Measurements from ENCODE around the gene PDZRN3. TPM values are rescaled to one million over a fixed set of nuclear protein-coding genes. Genes with fewer than 3 reads are reported as not detected.

Gene PDZRN3
- total RNA-seq, 2 donors from 2014 or later: not detected

DNA sequence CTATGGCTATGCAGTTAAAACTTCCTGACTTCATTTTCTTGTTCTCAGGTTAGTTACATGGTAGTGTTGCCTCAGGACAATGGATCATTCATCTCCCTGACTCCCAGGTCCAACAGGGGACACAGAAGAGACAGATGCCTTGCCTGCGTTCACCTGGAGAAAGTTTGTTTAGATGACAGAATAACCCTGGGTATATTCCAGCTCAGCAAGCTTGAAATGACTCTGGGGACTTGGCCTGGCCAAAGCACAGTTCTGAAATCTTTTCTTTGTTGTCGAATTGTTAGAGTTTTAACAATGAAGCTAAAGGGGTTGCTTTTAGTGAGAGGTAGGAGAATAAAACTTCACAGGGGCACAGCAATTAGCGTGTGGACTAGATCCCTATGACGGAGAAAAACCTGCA is 206.1 kb downstream of the PDZRN3 start:
- H3K27me3 Mint-ChIP-seq: peaks cover 3 to 6% of the 10 kb centered on the region in 2 donors
- H3K4me3 Mint-ChIP-seq: no peak overlapping the region
- H3K4me1 Mint-ChIP-seq (ENCODE audit: low read depth in 2 of 2): no peaks in the 10 kb centered on the region
- no peak overlapping the region for H3K27ac Mint-ChIP-seq
- no peaks in the 10 kb centered on the region for H3K36me3 Mint-ChIP-seq
- peaks cover 3% of the 10 kb centered on the region for H3K9me3 Mint-ChIP-seq
- no peak for DNase-seq (ENCODE audit: low spot score)
- no peak for ATAC-seq

DNA sequence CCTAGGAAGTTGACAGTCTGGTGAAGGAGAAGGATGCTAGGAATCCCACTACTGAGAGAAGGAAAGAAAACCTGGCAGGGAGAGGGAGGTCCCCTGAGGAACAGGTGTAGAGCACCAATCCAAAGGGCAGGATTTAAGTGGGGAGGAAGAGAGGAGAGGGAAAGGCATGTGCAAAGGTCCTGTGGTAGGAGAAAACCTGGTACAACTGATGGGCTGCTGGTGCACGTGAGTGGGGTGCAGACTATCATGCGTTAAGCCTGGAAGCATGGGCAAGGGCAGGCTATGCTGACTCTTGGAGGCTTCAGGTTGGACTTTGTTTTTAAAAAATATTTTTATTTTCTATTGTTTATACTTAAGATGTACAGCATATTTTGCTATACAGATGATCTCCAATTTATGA is 209.6 kb downstream of the PDZRN3 start:
- no peak overlapping the region for H3K4me3 Mint-ChIP-seq

GRCh38 chr3:73413619-73414018 is 211.1 kb downstream of the PDZRN3 start:
- DNase-seq (ENCODE audit: low spot score) (no peak), ATAC-seq (no peak)
- peaks cover 3% of the 10 kb centered on the region for H3K9me3 Mint-ChIP-seq
- H3K36me3 Mint-ChIP-seq: no peaks in the 10 kb centered on the region
- H3K27ac Mint-ChIP-seq: no peak overlapping the region
- H3K4me1 Mint-ChIP-seq (ENCODE audit: low read depth in 2 of 2): no peaks in the 10 kb centered on the region
- no peak overlapping the region for H3K4me3 Mint-ChIP-seq
- peaks cover 3 to 12% of the 10 kb centered on the region in 2 donors for H3K27me3 Mint-ChIP-seq

More for the DNA sequence above, 209.6 kb downstream of the PDZRN3 start:
- Mint-ChIP-seq H3K27me3 (peaks cover 3 to 12% of the 10 kb centered on the region in 2 donors), H3K9me3 (peaks cover 3% of the 10 kb centered on the region), H3K36me3 (no peaks in the 10 kb centered on the region), H3K27ac (no peak overlapping the region), H3K4me1 (ENCODE audit: low read depth in 2 of 2) (no peaks in the 10 kb centered on the region)
- no peak for DNase-seq (ENCODE audit: low spot score)
- no peak for ATAC-seq

GRCh38 chr3:73411993-73412392 is 212.7 kb downstream of the PDZRN3 start:
- H3K9me3 Mint-ChIP-seq: peaks cover 3% of the 10 kb centered on the region
- H3K36me3 Mint-ChIP-seq: no peaks in the 10 kb centered on the region
- no peaks in the 10 kb centered on the region for H3K4me1 Mint-ChIP-seq (ENCODE audit: low read depth in 2 of 2)
- H3K27ac Mint-ChIP-seq: no peak overlapping the region
- no peak for DNase-seq (ENCODE audit: low spot score)
- no peak for ATAC-seq
- H3K4me3 Mint-ChIP-seq: no peak overlapping the region
- H3K27me3 Mint-ChIP-seq: peaks cover 3 to 12% of the 10 kb centered on the region in 2 donors

DNA sequence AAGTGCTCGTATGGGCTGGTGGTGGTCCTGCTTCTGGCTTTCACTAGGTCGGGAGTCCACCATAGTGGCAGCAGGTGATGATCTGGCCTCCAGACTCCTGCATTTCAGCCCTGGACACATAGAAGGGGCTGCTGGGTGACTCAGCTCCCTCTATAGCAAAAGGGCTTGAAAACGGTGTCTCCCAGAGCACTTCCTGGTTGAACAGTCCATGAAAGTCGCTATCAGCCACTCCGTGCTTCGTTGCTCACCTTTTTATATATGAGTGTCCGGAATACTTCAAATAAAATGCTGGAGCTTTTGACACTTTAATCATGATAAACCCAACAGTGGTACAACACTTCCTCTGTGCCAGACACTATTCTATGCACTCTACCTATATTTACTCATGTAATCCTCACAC is 213.2 kb downstream of the PDZRN3 start:
- Mint-ChIP-seq H3K27ac (no peak overlapping the region), H3K9me3 (peaks cover 3% of the 10 kb centered on the region), H3K27me3 (peaks cover 3 to 12% of the 10 kb centered on the region in 2 donors), H3K4me1 (ENCODE audit: low read depth in 2 of 2) (no peaks in the 10 kb centered on the region), H3K4me3 (no peak overlapping the region), H3K36me3 (no peaks in the 10 kb centered on the region)
- ATAC-seq (no peak), DNase-seq (ENCODE audit: low spot score) (no peak)

- no peak overlapping the region for H3K4me3 Mint-ChIP-seq
- ATAC-seq (no peak), DNase-seq (ENCODE audit: low spot score) (no peak)
- no peaks in the 10 kb centered on the region for H3K4me1 Mint-ChIP-seq (ENCODE audit: low read depth in 2 of 2)
- no peaks in the 10 kb centered on the region for H3K36me3 Mint-ChIP-seq
- H3K27me3 Mint-ChIP-seq: peaks cover 0 to 6% of the 10 kb centered on the region in 2 donors
- H3K27ac Mint-ChIP-seq: no peak overlapping the region
- H3K9me3 Mint-ChIP-seq: no peaks in the 10 kb centered on the region
Measured at GRCh38 chr3:73409138-73409763, 215.5 kb downstream of the PDZRN3 start.

DNA sequence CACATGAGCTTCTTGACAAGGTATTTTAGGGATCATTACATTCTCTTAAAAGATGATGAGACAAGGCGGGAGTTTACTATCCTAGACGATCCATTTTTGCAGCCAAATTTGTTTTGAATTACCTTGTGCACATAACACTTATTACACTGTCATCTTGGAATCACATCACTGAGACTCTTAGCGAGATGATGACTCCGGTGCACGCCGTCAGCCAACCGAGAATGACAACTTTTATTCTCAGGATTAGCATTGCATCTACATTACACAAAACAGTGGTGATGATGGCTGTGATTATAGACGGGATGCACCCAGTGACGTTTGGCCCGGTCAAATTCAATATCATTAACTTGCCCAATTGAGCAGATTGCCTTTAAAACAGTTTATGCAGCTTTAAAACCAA is 216.1 kb downstream of the PDZRN3 start:
- Mint-ChIP-seq H3K4me3 (no peak overlapping the region), H3K4me1 (ENCODE audit: low read depth in 2 of 2) (no peaks in the 10 kb centered on the region), H3K27ac (no peak overlapping the region), H3K27me3 (peaks cover 0 to 6% of the 10 kb centered on the region in 2 donors), H3K36me3 (no peaks in the 10 kb centered on the region), H3K9me3 (no peaks in the 10 kb centered on the region)
- no peak for DNase-seq (ENCODE audit: low spot score)
- ATAC-seq: no peak

DNA sequence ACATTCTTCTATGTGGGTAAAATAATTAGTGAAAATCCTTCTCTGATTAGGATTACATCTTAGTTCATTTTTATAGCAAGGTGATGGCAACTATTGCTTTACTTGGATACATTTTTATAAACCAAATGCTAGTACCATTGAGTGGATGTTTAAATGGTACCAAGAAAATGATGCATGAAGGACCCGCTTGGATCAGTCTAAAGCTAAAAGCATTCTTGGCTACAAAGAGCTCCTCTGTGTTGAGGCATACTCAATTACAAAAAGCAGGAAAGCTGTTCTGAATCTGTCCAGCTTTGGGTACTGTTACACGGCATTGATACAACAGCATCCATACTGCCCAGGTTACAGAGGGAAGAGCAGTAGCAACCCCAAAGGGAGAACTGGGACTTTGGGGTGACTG is 217.2 kb downstream of the PDZRN3 start:
- Mint-ChIP-seq H3K4me3 (no peak overlapping the region), H3K9me3 (no peaks in the 10 kb centered on the region), H3K27ac (no peak overlapping the region), H3K36me3 (no peaks in the 10 kb centered on the region), H3K27me3 (peaks cover 0 to 6% of the 10 kb centered on the region in 2 donors), H3K4me1 (ENCODE audit: low read depth in 2 of 2) (no peaks in the 10 kb centered on the region)
- DNase-seq (ENCODE audit: low spot score) (no peak), ATAC-seq (no peak)

DNA sequence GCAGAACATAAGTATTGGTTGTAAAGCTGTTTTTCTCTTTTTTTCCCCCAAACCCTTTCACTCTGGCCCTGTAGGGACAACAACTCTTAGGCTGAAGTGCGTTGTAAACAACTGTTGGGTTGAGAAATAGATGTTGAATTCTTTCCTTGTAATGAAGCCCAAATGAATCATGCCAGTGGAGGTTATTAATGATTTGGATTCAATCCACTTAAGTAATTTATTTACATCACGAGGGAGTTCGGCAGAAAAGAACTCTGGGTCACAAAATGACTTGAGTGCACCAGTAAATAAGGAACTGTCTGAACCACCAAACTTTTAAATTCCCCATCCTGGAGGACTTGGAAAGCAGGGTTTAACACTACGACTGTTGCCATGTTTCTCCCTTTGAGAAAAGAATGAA is 218.9 kb downstream of the PDZRN3 start:
- no peaks in the 10 kb centered on the region for H3K36me3 Mint-ChIP-seq
- no peak for ATAC-seq
- DNase-seq (ENCODE audit: low spot score): no peak
- H3K4me3 Mint-ChIP-seq: no peak overlapping the region
- no peak overlapping the region for H3K27ac Mint-ChIP-seq
- H3K27me3 Mint-ChIP-seq: no peaks in the 10 kb centered on the region
- no peaks in the 10 kb centered on the region for H3K9me3 Mint-ChIP-seq
- H3K4me1 Mint-ChIP-seq (ENCODE audit: low read depth in 2 of 2): no peaks in the 10 kb centered on the region

DNA sequence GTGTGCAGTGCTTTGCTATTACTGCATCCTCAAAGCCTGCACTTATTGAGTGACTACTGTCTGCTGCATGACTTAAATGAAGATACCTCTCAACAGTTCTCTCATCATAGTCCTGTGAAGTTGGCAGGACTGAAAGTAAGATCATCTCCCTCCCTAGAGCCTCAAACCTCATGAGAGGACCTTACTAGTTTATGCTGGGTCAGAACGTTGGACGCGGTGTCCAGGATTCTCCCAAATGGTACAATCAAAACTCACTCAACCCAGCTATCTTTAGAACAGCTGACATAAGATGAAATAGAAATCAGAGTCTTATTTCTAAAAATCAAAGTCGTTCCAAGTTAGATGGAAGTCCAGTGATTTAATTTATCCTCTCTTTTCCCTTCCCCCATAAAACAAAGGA is 219.7 kb downstream of the PDZRN3 start:
- no peaks in the 10 kb centered on the region for H3K36me3 Mint-ChIP-seq

DNA sequence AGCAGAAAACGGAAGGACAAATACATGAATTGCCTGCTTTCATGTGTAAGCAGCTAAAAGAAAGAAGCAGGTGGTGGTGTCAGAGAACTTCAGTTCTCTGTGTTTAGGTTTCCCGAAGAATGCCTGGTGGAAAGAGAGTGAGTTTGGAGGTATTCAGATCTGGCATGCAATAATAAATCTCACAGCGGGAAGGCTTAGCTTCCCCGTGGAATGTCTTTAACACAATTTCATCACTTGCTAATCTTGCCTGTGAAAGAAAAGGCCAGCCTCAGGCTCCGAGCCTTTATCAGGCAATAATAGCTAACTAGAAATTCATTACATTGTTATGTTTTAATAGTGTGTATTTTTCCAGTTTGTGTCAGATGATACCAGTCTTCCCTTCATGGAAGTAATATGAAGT is 220.3 kb downstream of the PDZRN3 start:
- Mint-ChIP-seq H3K27me3 (no peaks in the 10 kb centered on the region), H3K9me3 (no peaks in the 10 kb centered on the region), H3K36me3 (no peaks in the 10 kb centered on the region), H3K4me3 (no peak overlapping the region), H3K27ac (no peak overlapping the region), H3K4me1 (ENCODE audit: low read depth in 2 of 2) (no peaks in the 10 kb centered on the region)
- ATAC-seq (no peak), DNase-seq (ENCODE audit: low spot score) (no peak)

More for the DNA sequence above, 219.7 kb downstream of the PDZRN3 start:
- H3K27me3 Mint-ChIP-seq: no peaks in the 10 kb centered on the region
- no peaks in the 10 kb centered on the region for H3K4me1 Mint-ChIP-seq (ENCODE audit: low read depth in 2 of 2)
- ATAC-seq (no peak), DNase-seq (ENCODE audit: low spot score) (no peak)
- H3K4me3 Mint-ChIP-seq: no peak overlapping the region
- H3K27ac Mint-ChIP-seq: no peak overlapping the region
- H3K9me3 Mint-ChIP-seq: no peaks in the 10 kb centered on the region

GRCh38 chr3:73403444-73403843 is 221.3 kb downstream of the PDZRN3 start:
- DNase-seq (ENCODE audit: low spot score): no peak
- no peak for ATAC-seq
- no peaks in the 10 kb centered on the region for H3K4me1 Mint-ChIP-seq (ENCODE audit: low read depth in 2 of 2)
- H3K27ac Mint-ChIP-seq: no peak overlapping the region
- H3K4me3 Mint-ChIP-seq: no peak overlapping the region
- no peaks in the 10 kb centered on the region for H3K27me3 Mint-ChIP-seq
- H3K9me3 Mint-ChIP-seq: no peaks in the 10 kb centered on the region
- H3K36me3 Mint-ChIP-seq: no peaks in the 10 kb centered on the region

DNA sequence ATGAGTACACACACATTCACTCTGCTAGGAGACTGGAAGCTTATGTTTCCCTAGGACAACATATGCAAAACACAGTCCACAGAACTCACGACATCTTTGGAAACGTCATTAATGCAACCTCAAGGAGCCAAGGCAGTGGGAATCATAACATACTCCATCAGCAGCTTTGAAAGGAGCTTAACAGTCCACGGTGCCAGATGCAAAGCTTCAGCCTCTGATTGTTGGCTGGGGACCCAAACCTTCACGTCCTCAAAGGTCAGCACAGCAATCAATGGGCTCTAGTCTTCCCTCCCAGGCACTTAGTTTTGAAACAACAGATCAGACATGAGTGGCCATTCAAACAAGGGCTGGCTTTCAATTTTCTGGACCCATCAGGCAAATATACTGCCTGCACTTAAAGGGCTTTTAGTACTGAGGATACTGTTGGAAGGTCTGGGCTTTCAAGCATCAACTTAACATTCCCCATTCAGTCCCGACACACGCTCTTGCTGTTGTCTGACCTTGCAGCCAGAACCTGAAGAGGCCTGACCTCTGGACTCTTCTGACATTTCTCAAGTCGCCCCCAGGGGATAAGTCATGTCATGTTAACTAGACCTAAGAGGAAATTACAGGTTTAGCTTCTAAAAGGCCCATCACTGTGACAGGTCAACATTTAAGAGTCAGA is 223.0 kb downstream of the PDZRN3 start:
- no peaks in the 10 kb centered on the region for H3K27me3 Mint-ChIP-seq
- no peaks in the 10 kb centered on the region for H3K4me1 Mint-ChIP-seq (ENCODE audit: low read depth in 2 of 2)
- ATAC-seq (no peak), DNase-seq (ENCODE audit: low spot score) (no peak)
- H3K4me3 Mint-ChIP-seq: no peak overlapping the region
- no peaks in the 10 kb centered on the region for H3K9me3 Mint-ChIP-seq
- H3K27ac Mint-ChIP-seq: no peak overlapping the region
- H3K36me3 Mint-ChIP-seq: no peaks in the 10 kb centered on the region

GRCh38 chr3:73401059-73401458 is 223.7 kb downstream of the PDZRN3 start:
- Mint-ChIP-seq H3K9me3 (no peaks in the 10 kb centered on the region), H3K27ac (no peak overlapping the region), H3K36me3 (no peaks in the 10 kb centered on the region), H3K27me3 (no peaks in the 10 kb centered on the region), H3K4me3 (no peak overlapping the region), H3K4me1 (ENCODE audit: low read depth in 2 of 2) (no peaks in the 10 kb centered on the region)
- no peak for DNase-seq (ENCODE audit: low spot score)
- ATAC-seq: no peak

Data from natural killer cell treated with Interleukin-12 subunit alpha and Interleukin-12 subunit beta and Interleukin-15 and Interleukin-18, amount 100 ng/mL, for 72 hours (primary cell).